HEK293T (cell line): ENCODE results near the gene SYTL2.
"Not testable (repeated sequence)": the region's sequence is repeated elsewhere in the genome, so short reads cannot be mapped to it uniquely, and the experiment has no call there.

Source experiments
- CTCF ChIA-PET: fragments of 350-600 bp; formaldehyde crosslinking; extraction: SDS; loops from one replicate; lab custom pipeline; 2021; ENCODE audit warnings: antibody characterized with exemption, inconsistent platforms; lab: Yijun Ruan, JAX
- POLR2A ChIA-PET: fragments of 350-600 bp; formaldehyde crosslinking; extraction: SDS; loops from one replicate; lab custom pipeline; 2020; ENCODE audit warnings: antibody characterized with exemption, inconsistent platforms; lab: Yijun Ruan, JAX
- DNase-seq: peaks from one replicate; pipeline ENCODE4 v3.0.0; 2012; ENCODE audit warnings: mixed read lengths; ENCODE audit errors: extremely low spot score
- ARNT ChIP-seq: fragments of 450-650 bp; IDR thresholded peaks from 2 replicates; pipeline ENCODE4 v1.6.1; 2017; ENCODE audit warnings: mild to moderate bottlenecking
- BHLHE40 ChIP-seq: fragments of 450-650 bp; IDR thresholded peaks from 2 replicates; pipeline ENCODE4 v1.6.1; 2016; ENCODE audit warnings: mild to moderate bottlenecking, moderate library complexity, borderline replicate concordance
- CTBP1 ChIP-seq: fragments of 450-650 bp; IDR thresholded peaks from 2 replicates; pipeline ENCODE4 v1.6.1; 2016; ENCODE audit warnings: borderline replicate concordance
- ELF4 ChIP-seq: fragments of 450-650 bp; IDR thresholded peaks from 2 replicates; pipeline ENCODE4 v1.6.1; 2017; ENCODE audit warnings: antibody characterized with exemption
- FOXA1 ChIP-seq: fragments of 450-650 bp; IDR thresholded peaks from 2 replicates; pipeline ENCODE4 v1.6.1; 2016; ENCODE audit warnings: mild to moderate bottlenecking
- FOXK2 ChIP-seq: fragments of 450-650 bp; IDR thresholded peaks from 2 replicates; pipeline ENCODE4 v1.6.1; 2016; ENCODE audit warnings: mild to moderate bottlenecking
- HDGF ChIP-seq: fragments of 450-650 bp; IDR thresholded peaks from 2 replicates; pipeline ENCODE4 v1.6.1; 2017; ENCODE audit warnings: antibody characterized with exemption, borderline replicate concordance
- L3MBTL2 ChIP-seq: fragments of 450-650 bp; conservative IDR thresholded peaks from 2 replicates; pipeline ENCODE4 v1.6.1; 2016; ENCODE audit warnings: mild to moderate bottlenecking
- LEF1 ChIP-seq: fragments of 450-650 bp; IDR thresholded peaks from 2 replicates; pipeline ENCODE4 v1.6.1; 2017; ENCODE audit warnings: mild to moderate bottlenecking, borderline replicate concordance
- NFRKB ChIP-seq: fragments of 450-650 bp; IDR thresholded peaks from 2 replicates; pipeline ENCODE4 v1.6.1; 2016; ENCODE audit warnings: mild to moderate bottlenecking, moderate library complexity
- SP1 ChIP-seq: fragments of 450-650 bp; IDR thresholded peaks from 2 replicates; pipeline ENCODE4 v1.6.1; 2017
- SUZ12 ChIP-seq: fragments of 450-650 bp; IDR thresholded peaks from 2 replicates; pipeline ENCODE4 v1.6.1; 2016; ENCODE audit warnings: mild to moderate bottlenecking
- ZNF384 ChIP-seq: fragments of 450-650 bp; IDR thresholded peaks from 2 replicates; pipeline ENCODE4 v1.6.1; 2016
- TF ChIP-seq, protein P1 (sequence below): fragments of 450-650 bp; IDR thresholded peaks from 2 replicates; pipeline ENCODE4 v1.6.1; 2016

SYTL2 gene, protein sequence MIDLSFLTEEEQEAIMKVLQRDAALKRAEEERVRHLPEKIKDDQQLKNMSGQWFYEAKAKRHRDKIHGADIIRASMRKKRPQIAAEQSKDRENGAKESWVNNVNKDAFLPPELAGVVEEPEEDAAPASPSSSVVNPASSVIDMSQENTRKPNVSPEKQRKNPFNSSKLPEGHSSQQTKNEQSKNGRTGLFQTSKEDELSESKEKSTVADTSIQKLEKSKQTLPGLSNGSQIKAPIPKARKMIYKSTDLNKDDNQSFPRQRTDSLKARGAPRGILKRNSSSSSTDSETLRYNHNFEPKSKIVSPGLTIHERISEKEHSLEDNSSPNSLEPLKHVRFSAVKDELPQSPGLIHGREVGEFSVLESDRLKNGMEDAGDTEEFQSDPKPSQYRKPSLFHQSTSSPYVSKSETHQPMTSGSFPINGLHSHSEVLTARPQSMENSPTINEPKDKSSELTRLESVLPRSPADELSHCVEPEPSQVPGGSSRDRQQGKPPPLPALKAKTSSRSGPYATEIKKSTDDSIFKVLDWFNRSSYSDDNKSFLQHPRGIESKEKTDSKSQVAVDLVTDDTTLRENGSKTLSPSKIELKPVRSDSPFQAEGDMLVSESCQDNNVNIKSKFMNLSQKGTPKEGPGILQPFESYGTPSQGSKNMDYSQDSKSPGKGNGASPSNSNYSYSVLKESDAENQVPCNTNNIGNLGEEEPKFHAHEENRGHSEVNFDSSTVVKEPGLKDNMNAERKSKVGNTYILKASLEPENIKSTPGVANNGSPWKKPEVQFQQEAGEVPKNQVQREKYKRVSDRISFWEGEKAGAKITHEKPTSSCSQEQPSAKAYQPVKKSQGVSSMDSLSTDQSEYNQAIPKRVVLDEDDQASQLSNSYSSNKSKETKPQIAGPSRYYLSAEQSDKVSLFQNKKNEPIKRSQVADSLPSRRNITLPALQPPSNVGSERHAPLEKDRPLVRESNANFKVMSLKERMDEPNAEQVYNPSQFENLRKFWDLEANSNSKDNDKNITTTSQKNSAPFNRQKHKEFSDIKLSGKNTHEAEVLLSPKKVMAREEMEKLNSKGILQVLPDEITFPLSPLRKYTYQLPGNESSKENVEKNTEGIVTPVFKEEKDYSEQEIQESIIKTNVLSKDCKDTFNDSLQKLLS (N-terminal part only)

DNA sequence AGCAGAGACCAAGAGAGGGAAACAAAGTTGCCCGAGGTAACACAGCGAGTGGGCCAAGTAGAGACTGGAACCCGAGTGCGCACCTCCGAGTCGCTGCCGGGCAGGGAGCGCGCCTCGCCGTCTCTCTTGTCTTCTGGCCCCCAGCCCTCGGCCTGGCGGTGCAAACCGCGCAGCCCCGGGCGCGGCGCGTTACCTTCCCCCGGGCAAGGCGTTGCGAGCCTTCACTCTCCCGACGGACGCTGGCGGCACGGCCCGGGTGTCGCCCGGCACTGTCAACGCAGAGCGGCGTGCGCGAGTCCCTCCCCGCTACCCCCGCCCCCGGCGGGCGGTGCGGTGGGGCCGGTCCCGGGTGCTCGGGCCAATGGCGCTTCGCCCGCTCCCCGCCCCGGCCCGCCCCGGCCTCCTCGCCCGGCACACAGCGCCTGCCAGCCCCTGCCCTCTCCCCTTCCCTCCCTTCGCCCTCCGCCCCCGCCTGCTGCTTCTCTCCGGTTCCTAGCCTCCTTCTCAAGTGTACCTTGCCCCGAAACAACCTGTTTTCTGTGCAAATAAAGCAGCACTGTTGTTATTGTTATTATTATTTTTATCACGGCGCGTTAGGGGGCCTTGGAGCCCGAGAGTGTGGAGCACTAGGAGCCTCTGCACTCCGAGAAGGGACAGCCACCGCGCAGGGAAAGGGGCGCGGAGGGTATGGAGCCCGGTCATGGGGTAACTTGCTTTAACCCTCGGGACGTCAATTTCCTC is at the start of gene SYTL2:
Gene SYTL2, minus strand, starts transcription at position 271 of the 741 bp plus-strand sequence. CDS start 53,416 bp downstream, outside the sequence.
- TF ChIP-seq L3MBTL2: peak; percentile 78
- TF ChIP-seq ZNF384: no peak
- TF ChIP-seq ARNT: no peak
- no peak for TF ChIP-seq HDGF
- no peak for TF ChIP-seq FOXK2
- TF ChIP-seq FOXA1: no peak
- POLR2A ChIA-PET: no interaction called here
- CTCF ChIA-PET: interaction anchor here (0.6 to 1.5 kb wide), 2 partner anchors 15 to 481 kb away, joined by 3 to 6 read pairs; no protein-coding TSS in a partner anchor
- DNase-seq: peak; percentile 84

GRCh38 chr11:85859541-85859940 is 48.6 kb upstream of the SYTL2 start:
- POLR2A ChIA-PET, DNase-seq, CTCF ChIA-PET: not testable (repeated sequence)

GRCh38 chr11:85857098-85857497 is 46.2 kb upstream of the SYTL2 start:
- ChIA-PET POLR2A (no interaction called here), CTCF (interaction anchor here (0.6 kb wide), 1 partner anchor 262 kb away, joined by 4 read pairs; no protein-coding TSS in a partner anchor)
- no peak for DNase-seq
- TF ChIP-seq CTBP1 (no peak), FOXA1 (no peak), BHLHE40 (no peak), SP1 (no peak)
- TF ChIP-seq, protein P1, sequence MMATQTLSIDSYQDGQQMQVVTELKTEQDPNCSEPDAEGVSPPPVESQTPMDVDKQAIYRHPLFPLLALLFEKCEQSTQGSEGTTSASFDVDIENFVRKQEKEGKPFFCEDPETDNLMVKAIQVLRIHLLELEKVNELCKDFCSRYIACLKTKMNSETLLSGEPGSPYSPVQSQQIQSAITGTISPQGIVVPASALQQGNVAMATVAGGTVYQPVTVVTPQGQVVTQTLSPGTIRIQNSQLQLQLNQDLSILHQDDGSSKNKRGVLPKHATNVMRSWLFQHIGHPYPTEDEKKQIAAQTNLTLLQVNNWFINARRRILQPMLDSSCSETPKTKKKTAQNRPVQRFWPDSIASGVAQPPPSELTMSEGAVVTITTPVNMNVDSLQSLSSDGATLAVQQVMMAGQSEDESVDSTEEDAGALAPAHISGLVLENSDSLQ: no peak

DNA sequence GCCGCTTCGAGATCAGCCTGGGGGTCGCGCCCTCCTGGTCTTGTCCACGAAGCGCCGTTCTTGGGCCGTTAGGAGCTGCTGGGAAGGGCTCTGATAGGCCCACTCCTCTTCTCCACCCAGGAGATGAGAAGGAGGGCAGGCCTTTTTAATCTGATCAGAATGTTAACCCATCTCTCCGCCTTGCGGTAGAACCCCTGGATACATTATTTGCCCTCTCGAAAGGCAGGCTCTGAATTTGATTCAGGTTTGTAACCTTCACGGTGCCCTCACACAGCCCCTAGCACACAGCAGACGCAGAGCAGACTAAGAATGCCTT is 44.4 kb upstream of the SYTL2 start, which contains the start of gene CCDC83:
Gene CCDC83, plus strand, starts transcription at position 43 of the 316 bp plus-strand sequence. CDS start 9,741 bp downstream, outside the sequence.
- POLR2A ChIA-PET: no interaction called here
- TF ChIP-seq ZNF384: no peak
- TF ChIP-seq, protein P1: no peak
- no peak for TF ChIP-seq ELF4
- TF ChIP-seq ARNT: no peak
- TF ChIP-seq NFRKB: no peak
- no peak for TF ChIP-seq SP1
- TF ChIP-seq BHLHE40: no peak
- TF ChIP-seq LEF1: no peak
- TF ChIP-seq FOXA1: no peak
- no peak for DNase-seq
- CTCF ChIA-PET: interaction anchor here (0.6 to 1.5 kb wide), 12 partner anchors 8 to 439 kb away, joined by 3 to 7 read pairs (median 3); no protein-coding TSS in a partner anchor

DNA sequence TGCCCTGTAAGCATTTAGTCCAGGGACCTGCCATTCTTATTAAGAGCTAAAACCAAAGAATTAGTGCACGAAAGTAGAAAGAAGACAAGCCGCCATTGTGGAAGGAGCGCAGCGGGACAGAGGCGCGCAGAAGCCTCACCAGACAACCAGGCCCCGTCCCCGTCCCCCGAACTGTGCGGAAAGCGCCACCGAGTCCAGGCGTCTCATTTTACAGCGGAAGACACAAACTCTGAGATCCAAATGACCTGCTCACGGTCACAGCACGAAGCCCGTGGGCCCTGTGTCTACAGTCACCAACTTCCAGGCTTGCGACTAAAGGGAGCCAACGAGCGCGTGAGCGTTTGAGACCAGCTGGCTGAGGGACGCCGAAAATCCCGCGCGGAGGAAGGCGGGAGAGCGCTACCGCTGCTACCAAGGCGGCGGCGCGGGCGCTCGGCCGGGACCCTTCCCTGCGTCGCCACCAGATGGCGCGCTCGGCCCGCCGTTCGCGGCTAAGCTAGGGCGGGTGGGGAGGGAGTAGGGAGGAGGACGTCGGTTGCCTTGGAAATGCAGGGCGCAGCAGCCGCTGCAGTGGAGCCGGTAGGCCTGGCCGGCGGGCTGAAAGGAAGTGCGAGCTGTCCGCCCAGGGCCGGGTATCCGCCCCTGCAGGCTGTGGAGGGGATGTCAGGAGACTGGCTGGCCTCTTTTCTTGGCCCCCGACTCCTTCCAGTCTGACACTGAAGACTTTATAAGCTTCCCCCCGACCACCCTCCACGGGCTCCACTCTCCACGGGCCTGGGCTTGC is 43.8 kb upstream of the SYTL2 start:
- TF ChIP-seq, protein P1: no peak
- peak; percentile 97 for TF ChIP-seq L3MBTL2
- CTCF ChIA-PET: interaction anchor here (0.6 to 1.5 kb wide), 13 partner anchors 9 to 440 kb away, joined by 3 to 7 read pairs (median 3); no protein-coding TSS in a partner anchor
- DNase-seq: peak; percentile 92
- POLR2A ChIA-PET: no interaction called here

DNA sequence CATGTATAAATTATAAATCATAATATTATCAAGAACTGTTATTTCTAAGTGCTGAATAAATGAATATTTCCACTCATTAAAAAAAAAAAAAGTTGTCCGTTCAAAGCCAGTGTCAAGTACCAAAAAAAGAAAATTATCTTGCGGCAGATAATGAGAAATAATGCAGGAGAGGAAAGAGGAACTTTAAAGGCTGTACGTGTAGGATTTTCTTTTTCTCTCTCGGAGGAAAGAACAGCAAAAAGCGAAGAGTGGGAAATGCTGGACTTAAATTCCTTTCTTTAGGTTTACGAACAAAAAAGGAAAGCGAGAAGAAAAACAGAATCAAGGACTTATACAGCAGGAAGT is 43.2 kb upstream of the SYTL2 start:
- DNase-seq: no peak
- TF ChIP-seq SUZ12: no peak
- 0 out of 2 replicates have a peak, but pooled peaks have one; percentile 13 for TF ChIP-seq ZNF384
- POLR2A ChIA-PET: no interaction called here

GRCh38 chr11:85853541-85853940 is 42.6 kb upstream of the SYTL2 start:
- CTCF ChIA-PET, DNase-seq, POLR2A ChIA-PET: not testable (repeated sequence)

More for the DNA sequence above, 43.2 kb upstream of the SYTL2 start:
- CTCF ChIA-PET: interaction anchor here (0.8 to 1.5 kb wide), 5 partner anchors 8 to 357 kb away, joined by 3 to 4 read pairs (median 3); no protein-coding TSS in a partner anchor

DNA sequence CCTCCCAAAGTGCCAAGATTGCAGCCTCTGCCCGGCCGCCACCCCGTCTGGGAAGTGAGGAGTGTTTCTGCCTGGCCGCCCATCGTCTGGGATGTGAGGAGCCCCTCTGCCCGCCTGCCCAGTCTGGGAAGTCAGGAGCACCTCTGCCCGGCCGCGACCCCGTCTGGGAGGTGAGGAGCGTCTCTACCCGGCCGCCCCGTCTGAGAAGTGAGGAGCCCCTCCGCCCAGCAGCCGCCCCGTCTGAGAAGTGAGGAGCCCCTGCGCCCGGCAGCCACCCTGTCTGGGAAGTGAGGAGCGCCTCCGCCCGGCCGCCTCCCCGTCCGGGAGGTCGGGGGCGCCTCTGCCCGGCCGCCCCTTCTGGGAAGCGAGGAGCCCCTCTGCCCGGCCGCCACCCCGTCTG is 41.8 kb upstream of the SYTL2 start:
- POLR2A ChIA-PET, CTCF ChIA-PET, DNase-seq: not testable (repeated sequence)
